Spleen (tissue), 11 donors: ENCODE data around the gene EXD3. TPM values are rescaled to one million over a fixed set of nuclear protein-coding genes. Genes with fewer than 3 reads are reported as not detected.
A peak's percentile ranks its signal among the peaks of the same experiment; 100 is the strongest.

Experiments used
- DNase-seq: peaks from one replicate; pipeline ENCODE4 v3.0.0-alpha.2; 2020
- H3K27ac ChIP-seq, 8 donors: fragments of 200-600 bp; sonication (generic) in 7 of 8; 1 replicate in 4 of 8; 2 replicates in 4 of 8; pipeline versions ENCODE4 v1.5.0 to v1.8.0; 2016 to 2021; ENCODE audit warnings: inconsistent platforms in 4 of 8, mild to moderate bottlenecking in 4 of 8, moderate library complexity in 1 of 8
- H3K27me3 ChIP-seq, 7 donors: fragments of 200-600 bp; sonication (generic) in 6 of 7; replicated peaks in 1 of 7; 1 replicate in 4 of 7; 2 replicates in 3 of 7; pipeline versions ENCODE4 v1.5.0 to v1.8.0; 2016 to 2021; ENCODE audit warnings: inconsistent platforms in 3 of 7, mild to moderate bottlenecking in 1 of 7
- H3K36me3 ChIP-seq, 6 donors: fragments of 200-600 bp; sonication (generic) in 5 of 6; 1 replicate in 4 of 6; 2 replicates in 2 of 6; pipeline versions ENCODE4 v1.5.0 to v1.8.0; 2016 to 2021; ENCODE audit warnings: inconsistent platforms in 2 of 6
- H3K4me1 ChIP-seq, 6 donors: fragments of 200-600 bp; sonication (generic) in 5 of 6; 1 replicate in 3 of 6; 2 replicates in 3 of 6; pipeline versions ENCODE4 v1.5.0 to v1.8.0; 2016 to 2021; ENCODE audit warnings: inconsistent platforms in 3 of 6
- H3K4me3 ChIP-seq, 8 donors: fragments of 200-600 bp; sonication (generic) in 7 of 8; 1 replicate in 4 of 8; 2 replicates in 4 of 8; pipeline versions ENCODE4 v1.5.0 to v1.8.0; 2016 to 2021; ENCODE audit warnings: inconsistent platforms in 4 of 8, mild to moderate bottlenecking in 4 of 8, moderate library complexity in 2 of 8
- H3K9me3 ChIP-seq, 8 donors: fragments of 200-600 bp; sonication (generic) in 7 of 8; 1 replicate in 4 of 8; 2 replicates in 4 of 8; pipeline versions ENCODE4 v1.5.0 to v1.8.0; 2016 to 2021; ENCODE audit warnings: inconsistent platforms in 4 of 8
- POLR2A ChIP-seq, 3 donors: fragments of 450-650 bp; IDR thresholded peaks; one replicate each; pipeline ENCODE4 v1.5.1; 2017; ENCODE audit warnings: antibody characterized with exemption in 3 of 3, mild to moderate bottlenecking in 1 of 3
- POLR2AphosphoS5 ChIP-seq, 3 donors: sonication (generic); formaldehyde crosslinking; IDR thresholded peaks; one replicate each; pipeline ENCODE4 v1.5.1; 2017; ENCODE audit warnings: antibody characterized with exemption in 3 of 3
- WGBS, 5 donors: extraction: QIAGEN DNeasy Blood & Tissue Kit in 3 of 5; methylation state at CpG; one replicate each; pipeline versions ENCODE4 v1.1.5 to v1.1.7; 2013 to 2018; 5-methylcytosine and 5-hydroxymethylcytosine counted together
- intact Hi-C: fragments of 100-400 bp; cut with DNase I; formaldehyde crosslinking; loops from one replicate; pipeline ENCODE4 v1.15.0; 2023; ENCODE audit warnings: low total_unique reads
- polyA plus RNA-seq, 3 donors: library from polyadenylated mRNA; stranded (reverse); fragments of 200-250 nt; gene quantifications; one replicate each; pipeline ENCODE4 v1.2.1, GENCODE V29; 2013
- total RNA-seq, 7 donors: library from RNA; depleted of rRNA in 3 of 7; stranded (reverse); fragments of >200 nt in 3 of 7; fragmentation: NEBNext Ultra II Directional in 4 of 7; extraction: Animal tissue kit (Norgen Biotek cat#: 25700) in 4 of 7; gene quantifications; one replicate each; pipeline versions ENCODE4 v1.1.0 to v1.2.1, GENCODE V29; 2016 to 2021
- TF ChIP-seq, protein P1 (sequence below), 11 experiments: fragments of 200-600 bp in 7 of 11; fragments of 450-650 bp in 4 of 11; sonication (generic) in 4 of 11; IDR thresholded peaks in 8 of 11; conservative IDR thresholded peaks in 3 of 11; 1 replicate in 7 of 11; 2 replicates in 4 of 11; pipeline versions ENCODE4 v1.4.0 to v1.8.0; 2016 to 2021; ENCODE audit warnings: antibody characterized with exemption in 11 of 11, inconsistent platforms in 4 of 11, mild to moderate bottlenecking in 1 of 11
- donor health status: healthy with polysubstance abuse.
- donor health status: DM: no; HTN: no; CAD: no; lungs with moderate emphysema.
- donor health status: DM: no; HTN: no; CAD: no.
- donor health status: Bipolar disorder and iron deficiency.
- donor health status: healthy.
- donor health status: DM: no; HTN: no; CAD: no.
- donor health status: DM: yes; HTN: yes; CAD: no.

Gene EXD3
- total and polyA plus RNA-seq, 10 donors: 14.5 to 62.3 (median 36.3) TPM

DNA sequence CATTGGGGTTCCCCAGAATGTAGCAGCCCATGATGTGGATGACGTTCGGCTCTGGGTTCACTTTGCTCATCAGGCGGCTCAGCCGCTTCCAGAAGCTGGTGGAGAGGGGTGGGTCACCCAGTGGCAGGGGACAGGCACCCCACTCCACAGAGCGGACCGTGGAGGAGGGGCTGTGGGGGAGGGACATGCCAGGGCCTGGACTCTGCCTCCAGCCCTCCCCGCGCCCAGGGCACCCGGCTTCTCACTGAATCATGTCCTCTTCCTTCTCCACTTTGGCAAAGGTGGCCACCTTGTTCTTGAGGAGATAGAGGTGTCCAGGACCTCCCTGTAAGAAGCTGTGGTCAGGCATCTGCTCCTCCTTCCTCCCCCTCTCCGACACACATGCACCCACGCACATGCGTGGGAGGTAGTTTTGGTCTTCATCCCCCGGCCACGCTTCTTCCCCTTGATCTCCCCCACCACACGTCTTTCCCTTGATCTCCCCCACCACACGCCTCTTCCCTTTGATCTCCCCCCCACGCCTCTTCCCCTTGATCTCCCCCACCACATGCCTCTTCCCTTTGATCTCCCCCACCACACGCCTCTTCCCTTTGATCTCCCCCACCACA lies 27.1 kb upstream of the EXD3 start:
- Histone ChIP-seq H3K9me3 (no peaks in the 10 kb centered on the region), H3K4me3 (no peak overlapping the region), H3K27me3 (peaks cover 0 to 9% (median 0%) of the 10 kb centered on the region in 7 donors), H3K4me1 (peaks cover 11 to 52% (median 37%) of the 10 kb centered on the region in 6 donors), H3K27ac (peak overlapping the region in 1 of 8 donors; percentile 40), H3K36me3 (peaks cover 0 to 27% (median 8%) of the 10 kb centered on the region in 6 donors)
- DNase-seq: peak; percentile 71
- 70 to 76% (median 73%) methylated on average over 18 of the region's 18 CpGs for WGBS, 5 donors
- intact Hi-C loops: no loop called here
- TF ChIP-seq, protein P1, sequence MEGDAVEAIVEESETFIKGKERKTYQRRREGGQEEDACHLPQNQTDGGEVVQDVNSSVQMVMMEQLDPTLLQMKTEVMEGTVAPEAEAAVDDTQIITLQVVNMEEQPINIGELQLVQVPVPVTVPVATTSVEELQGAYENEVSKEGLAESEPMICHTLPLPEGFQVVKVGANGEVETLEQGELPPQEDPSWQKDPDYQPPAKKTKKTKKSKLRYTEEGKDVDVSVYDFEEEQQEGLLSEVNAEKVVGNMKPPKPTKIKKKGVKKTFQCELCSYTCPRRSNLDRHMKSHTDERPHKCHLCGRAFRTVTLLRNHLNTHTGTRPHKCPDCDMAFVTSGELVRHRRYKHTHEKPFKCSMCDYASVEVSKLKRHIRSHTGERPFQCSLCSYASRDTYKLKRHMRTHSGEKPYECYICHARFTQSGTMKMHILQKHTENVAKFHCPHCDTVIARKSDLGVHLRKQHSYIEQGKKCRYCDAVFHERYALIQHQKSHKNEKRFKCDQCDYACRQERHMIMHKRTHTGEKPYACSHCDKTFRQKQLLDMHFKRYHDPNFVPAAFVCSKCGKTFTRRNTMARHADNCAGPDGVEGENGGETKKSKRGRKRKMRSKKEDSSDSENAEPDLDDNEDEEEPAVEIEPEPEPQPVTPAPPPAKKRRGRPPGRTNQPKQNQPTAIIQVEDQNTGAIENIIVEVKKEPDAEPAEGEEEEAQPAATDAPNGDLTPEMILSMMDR (IDR thresholded peaks at IDR 0.05 in 8 of 11, conservative IDR thresholded peaks at IDR 0.05 in 3 of 11): no peak
- TF ChIP-seq POLR2A (IDR thresholded peaks at IDR 0.05) (no peak), POLR2AphosphoS5 (IDR thresholded peaks at IDR 0.05) (no peak)

DNA sequence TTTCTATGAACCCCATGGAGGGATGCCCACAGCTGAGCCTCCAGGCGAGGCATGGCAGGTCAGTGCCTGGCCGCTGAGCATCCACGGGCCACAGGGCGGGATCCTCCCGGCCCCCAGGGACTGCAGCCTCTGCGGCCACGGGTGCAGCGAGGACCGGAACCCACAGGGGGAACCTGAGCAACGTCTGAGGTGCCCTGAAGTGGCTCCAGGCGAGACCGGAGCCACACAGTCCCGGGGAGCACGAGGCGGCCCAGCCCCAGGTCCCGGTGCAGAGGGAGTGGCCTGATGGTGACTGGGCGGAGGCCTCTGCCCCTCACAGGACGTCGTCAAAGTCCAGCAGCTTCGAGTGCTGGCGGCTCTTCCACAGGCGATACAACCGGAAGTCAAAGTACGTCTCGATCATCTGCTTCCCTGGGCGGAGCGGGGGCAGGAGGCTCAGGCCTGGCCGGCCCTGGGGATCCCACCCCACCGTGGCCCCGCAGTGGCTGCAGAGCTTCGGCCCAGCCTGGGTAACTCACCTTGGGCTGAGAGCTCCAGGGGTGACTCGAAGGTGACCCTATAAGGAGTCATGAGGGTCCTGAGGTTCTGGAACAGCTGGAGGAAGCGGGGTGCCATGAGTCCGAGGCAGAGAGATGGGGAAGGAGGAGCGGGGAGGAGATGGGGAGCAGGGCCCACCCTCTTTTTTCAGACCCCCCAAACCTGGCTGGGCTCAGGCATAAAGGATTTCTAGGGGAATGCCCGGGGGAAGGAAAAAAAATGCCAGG lies 26.3 kb upstream of the EXD3 start:
- no peaks in the 10 kb centered on the region for H3K9me3 ChIP-seq
- H3K27me3 ChIP-seq: peaks cover 0 to 15% (median 0%) of the 10 kb centered on the region in 7 donors
- H3K4me3 ChIP-seq: no peak overlapping the region
- no peak overlapping the region for H3K27ac ChIP-seq
- 86 to 92% (median 91%) methylated on average over 22 to 36 of the region's 36 CpGs for WGBS, 5 donors
- peaks cover 7 to 49% (median 31%) of the 10 kb centered on the region in 6 donors for H3K4me1 ChIP-seq
- TF ChIP-seq, protein P1 (IDR thresholded peaks at IDR 0.05 in 8 of 11, conservative IDR thresholded peaks at IDR 0.05 in 3 of 11): no peak
- TF ChIP-seq POLR2AphosphoS5 (IDR thresholded peaks at IDR 0.05) (peak in 1 of 3 donors; percentile 37), POLR2A (IDR thresholded peaks at IDR 0.05) (no peak)
- H3K36me3 ChIP-seq: peaks cover 0 to 27% (median 8%) of the 10 kb centered on the region in 6 donors
- intact Hi-C loops: no loop called here
- DNase-seq: peak; percentile 77

DNA sequence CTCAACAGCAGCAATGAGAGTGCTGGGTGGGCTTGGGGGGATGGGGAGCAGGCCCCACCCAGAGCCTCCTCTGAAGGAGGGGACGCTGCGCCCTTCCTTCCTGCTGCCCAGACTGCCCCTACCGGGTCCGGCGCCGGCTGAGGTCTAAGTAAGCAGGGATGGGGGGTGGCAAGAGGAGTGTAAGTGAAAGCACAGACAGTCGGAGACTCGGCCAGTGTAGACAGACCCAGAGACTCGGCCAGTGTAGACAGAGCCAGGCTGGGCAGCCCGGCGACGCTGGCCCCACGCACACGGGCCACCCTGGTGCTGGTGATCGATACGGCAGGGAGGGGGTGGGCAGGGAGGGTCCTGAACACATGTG lies 25.6 kb upstream of the EXD3 start:
- no peak overlapping the region for H3K27ac ChIP-seq
- peaks cover 0 to 27% (median 8%) of the 10 kb centered on the region in 6 donors for H3K36me3 ChIP-seq
- peaks cover 0 to 22% (median 6%) of the 10 kb centered on the region in 7 donors for H3K27me3 ChIP-seq
- WGBS, 5 donors: 89 to 94% (median 90%) methylated on average over 14 to 16 of the region's 16 CpGs
- peak; percentile 69 for DNase-seq
- H3K4me3 ChIP-seq: no peak overlapping the region
- TF ChIP-seq, protein P1 (IDR thresholded peaks at IDR 0.05 in 8 of 11, conservative IDR thresholded peaks at IDR 0.05 in 3 of 11): no peak
- TF ChIP-seq POLR2AphosphoS5 (IDR thresholded peaks at IDR 0.05): no peak
- H3K4me1 ChIP-seq: peaks cover 7 to 44% (median 27%) of the 10 kb centered on the region in 6 donors
- H3K9me3 ChIP-seq: no peaks in the 10 kb centered on the region
- intact Hi-C loops: no loop called here
